GM18511 (cell line): ENCODE measurements around the gene NUP98.
"Not testable (repeated sequence)": the region's sequence is repeated elsewhere in the genome, so short reads cannot be mapped to it uniquely, and the experiment has no call there.

Source experiments
- ATAC-seq: cut with Tn5 transposase; IDR thresholded peaks from one replicate; pipeline ENCODE4 v1.9.1; 2021; ENCODE audit warnings: mild to moderate bottlenecking, moderate library complexity; ENCODE audit not compliant: unreplicated experiment

Gene NUP98

DNA sequence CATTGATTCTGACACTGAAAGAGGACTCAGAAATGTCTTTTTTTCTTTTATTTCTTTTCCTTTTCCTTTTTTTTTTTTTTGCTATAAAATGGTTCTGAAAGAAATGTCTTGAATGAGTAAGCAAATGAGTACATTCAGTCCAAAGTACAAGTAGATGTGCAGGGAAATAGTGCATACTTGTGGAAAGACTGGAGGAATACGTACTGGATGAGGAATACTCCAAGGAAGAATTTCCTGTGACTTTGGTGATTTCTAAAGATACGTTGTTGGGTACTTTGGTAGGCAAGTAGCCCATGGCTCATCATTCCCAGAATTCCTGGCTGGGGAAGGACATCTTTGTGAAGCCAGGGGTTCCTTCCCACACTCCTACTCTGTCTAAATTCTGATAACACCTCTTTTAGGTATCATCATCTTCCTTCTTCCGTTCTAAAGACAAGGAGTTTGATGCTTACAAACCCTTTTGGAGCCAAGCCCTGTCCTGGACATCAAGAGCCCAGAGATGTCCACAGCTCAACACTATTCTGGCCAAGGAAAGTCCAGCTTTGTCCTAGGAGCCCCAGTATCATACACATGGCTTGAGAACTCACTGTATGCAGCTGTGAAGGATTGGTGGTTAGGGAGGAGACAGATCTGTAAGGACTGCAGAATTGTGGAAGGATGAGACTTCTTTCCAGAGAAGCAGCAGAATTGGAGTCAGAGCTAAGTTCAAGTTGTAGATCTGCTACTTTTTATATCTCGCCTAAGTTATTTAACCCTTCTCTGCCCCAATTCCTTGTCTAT, 4.8 kb upstream of the NUP98 start:
- ATAC-seq, result no peak

DNA sequence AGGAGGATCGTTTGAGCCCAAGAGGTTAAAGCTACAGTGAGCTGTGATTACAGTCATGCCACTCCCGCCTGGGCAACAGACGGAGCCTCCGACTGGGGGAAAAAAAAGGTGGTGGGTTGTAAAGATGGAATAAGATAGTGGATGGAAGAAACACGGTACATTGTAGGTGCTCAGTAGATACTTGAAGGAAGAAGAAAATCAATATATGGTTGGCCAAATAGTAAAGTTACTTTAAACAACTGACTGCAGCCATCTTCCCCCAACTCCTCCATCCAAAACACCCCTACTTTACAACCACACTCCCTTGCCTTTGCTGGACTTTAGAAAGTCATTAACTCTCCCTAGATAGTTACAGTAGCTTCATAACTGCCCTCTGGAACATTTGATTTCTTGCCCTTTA, 2.5 kb upstream of the NUP98 start:
- no peak for ATAC-seq

DNA sequence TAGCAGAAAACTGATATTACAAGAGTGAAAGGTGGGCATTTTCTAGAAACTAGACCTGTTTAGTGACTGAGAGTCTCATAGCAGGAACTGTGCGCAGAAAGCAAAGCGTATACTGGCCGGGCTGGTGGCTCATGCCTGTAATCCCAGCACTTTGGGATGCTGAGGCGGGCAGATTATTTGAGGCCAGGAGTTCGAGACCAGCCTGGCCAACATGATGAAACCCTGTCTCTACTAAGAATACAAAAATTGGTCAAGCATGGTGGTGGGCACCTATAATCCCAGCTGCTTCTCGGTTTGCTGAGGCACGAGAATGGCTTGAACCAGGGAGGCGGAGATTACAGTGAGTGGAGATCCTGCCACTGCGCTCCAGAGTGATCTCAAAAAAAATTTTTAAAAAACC, 1.8 kb upstream of the NUP98 start:
- no peak for ATAC-seq

DNA sequence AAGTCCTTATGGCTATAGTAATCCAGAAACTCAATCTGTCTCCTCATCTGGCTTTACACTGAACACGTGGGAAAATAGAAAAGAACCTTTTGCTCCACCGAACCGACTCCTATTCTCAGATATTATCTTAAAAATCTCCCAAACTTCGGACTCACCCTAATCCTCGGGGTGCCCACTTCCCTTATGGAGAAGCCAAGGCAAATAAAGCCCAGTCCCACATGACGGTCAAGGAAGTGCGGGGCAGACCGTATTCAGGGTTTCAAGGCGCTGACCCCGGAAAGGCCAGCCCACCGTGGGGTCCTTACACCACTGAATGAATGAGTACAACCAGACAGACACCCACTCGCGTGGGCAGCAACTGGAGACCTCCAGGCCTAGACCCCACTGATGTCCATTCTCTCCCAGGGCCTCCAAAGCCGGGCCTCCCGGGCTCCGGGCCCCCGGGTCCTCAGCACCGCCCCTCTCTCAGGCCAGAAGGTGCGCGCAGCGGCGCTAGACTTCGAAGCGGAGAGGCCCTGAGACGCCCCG, 489 bp downstream of the NUP98 start:
- ATAC-seq, result peak; percentile 38

DNA sequence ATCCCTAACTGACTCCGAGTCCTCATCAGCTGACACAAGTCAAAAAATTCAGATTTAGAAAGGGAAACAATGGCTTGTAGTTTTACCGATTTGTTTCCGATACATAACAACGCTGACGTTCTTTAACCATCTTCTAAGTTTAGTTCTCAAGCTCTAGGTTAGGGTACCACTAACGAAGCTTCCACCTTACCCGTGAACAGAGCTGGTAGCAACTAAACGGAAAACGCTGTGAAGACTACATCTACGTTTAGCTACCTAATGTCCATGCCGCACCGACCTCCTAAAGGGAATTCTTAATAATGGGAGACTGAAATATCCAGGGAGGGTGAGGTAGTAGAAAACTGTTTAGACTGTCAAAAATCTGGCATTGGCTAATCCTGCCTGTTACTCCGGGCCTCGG, 1.0 kb downstream of the NUP98 start:
- no peak for ATAC-seq

DNA sequence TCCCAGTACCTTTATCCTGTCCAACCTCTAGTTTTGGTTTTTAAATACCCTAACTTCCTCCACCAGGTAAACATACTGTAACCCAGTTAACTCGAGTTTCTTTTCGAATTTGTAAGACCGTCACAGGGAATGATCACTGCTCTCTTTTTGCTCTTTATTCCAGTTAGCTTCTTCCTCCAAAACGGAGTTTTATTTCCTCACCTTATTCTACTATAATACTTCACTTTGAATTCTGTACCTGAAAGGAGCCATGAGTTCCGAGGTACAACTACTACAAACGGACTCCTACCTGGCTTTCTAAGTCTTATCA, 1.4 kb downstream of the NUP98 start:
- no peak for ATAC-seq

DNA sequence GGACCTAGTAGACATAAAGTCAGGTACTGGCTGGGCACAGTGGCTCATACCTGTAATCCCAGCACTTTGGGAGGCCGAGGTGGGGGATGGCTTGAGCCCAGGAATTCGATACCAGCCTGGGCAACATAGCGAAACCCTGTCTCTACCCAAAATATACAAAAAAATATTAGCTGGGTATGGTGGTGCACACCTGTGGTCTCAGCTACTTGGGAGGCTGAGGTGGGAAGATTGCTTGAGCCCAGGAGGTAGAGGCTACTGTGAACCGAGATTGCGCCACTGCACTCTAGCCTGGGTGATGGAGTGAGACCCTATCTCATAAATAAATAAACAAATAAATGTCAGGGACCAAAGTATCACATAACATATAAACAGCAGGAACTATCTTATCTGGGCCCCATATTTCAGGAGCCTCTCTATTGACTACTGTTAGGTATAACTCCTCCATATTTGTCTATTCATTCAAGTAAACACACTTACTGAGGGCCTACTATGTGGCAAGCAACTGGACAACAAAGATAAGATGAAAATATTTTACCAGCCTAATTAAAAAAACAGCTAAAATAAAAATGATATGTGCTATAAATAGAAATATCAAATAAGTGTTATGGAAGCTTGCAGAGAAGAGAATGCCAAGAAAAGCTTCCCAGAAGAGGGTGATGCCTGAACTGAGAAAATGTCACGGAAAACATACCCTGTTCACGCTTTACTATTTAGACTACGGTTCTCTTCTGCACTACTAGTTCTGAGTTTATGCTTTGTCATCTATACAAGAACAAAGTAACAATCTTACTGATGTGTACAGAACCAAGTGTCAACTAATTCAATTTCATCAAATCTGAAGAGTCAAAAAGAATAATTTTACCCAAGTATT, 2.0 kb downstream of the NUP98 start:
- ATAC-seq, result no peak

DNA sequence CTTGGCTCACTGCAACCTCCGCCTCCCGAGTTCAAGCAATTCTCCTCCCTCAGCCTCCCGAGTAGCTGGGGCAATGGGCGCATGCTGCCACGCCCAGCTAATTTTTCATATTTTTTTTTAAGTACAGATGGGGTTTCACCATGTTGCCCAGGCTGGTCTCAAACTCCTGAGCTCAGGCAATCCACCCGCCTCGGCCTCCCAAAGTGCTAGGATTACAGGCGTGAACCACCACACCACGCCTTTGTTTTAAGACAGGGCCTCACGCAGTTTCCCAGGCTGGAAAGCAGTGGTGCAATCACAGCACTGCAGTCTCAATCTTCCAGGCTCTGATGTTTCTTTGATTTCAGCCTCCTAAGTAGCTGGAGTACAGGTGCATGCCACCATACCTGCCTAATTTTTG, 3.0 kb downstream of the NUP98 start:
- not testable (repeated sequence) for ATAC-seq

DNA sequence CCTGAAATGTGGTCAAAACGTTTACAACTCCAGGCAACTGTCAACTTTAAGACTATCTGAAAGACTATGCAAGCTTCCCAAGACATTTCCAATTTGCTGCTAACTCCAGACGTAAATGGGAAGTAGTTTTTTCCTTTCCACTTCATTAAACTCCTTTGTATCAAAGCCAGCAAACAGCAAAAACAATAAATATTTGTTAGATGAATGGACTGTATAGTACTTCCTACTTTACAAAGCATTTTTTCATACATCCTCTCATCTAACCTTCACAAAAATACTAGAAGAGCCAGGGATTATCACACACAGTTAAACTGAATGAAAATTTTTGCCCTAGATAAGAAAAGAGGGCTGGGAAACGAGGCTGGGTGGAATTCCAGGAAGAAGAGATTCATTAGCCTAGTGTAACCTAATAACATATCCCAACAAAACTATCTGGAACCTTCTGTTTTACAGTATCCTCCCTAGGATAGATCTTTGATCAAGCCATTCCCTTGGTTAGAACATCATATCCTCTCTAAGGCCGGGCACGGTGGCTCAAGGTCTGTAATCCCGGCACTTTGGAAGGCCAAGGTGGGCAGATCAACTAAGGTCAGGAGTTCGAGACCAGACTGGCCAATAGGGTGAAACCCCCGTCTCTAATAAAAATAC, 10.4 kb downstream of the NUP98 start:
- ATAC-seq, result no peak

DNA sequence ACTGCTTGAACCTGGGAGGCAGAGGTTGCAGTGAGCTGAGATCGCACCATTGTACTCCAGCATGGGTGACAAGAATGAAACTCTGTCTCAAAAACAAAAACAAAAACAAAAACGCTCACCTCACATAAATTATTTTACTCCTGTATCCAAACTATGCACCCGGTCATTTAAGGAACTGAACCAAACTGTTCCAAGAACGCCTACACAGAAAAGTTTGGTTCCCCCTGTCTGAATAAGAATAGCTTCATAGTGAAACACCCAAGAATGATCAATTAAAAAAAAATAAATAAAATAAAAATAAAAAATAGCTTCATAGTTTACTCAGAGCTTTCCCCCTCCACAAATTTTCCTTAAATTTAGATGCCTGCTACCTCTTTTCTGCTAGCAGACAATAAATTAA, 13.7 kb downstream of the NUP98 start:
- ATAC-seq, result no peak

DNA sequence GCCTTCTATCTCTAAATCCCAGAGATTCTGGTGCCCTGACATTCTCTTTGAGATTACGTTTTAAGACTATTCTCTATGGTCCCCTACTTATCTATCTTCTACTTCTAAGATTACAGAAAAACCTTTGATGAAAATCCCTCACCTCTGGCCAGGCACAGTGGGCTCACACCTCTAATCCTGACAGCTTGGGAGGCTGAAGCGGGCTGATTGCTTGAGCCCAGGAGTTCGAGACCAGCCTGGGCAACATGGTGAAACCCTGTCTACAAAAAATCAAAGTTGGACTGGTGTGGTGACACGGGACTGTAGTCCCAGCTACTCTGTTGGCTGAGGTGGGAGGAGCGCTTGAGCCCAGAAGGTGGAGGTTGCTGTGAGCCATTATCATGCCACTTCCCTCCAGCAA, 14.4 kb downstream of the NUP98 start:
- ATAC-seq, result no peak

DNA sequence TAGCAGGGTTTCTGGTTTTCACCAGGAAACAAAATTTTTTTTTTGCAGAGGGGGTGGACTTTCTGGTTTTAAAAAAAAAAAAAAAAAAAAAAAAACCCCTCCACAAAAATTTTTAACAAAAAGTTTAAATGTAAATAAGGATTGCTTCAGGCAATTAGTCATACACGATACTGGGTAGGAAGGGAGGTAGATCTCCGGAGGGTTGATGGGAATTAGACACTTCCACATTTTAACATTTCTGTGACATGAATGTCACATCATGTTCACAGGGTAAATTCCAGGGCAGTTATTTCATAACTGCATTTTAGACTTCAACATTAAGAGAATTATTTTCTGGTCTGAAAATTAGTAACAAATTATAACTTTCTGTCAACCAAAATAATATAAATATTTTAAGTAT, 15.9 kb downstream of the NUP98 start:
- no peak for ATAC-seq

DNA sequence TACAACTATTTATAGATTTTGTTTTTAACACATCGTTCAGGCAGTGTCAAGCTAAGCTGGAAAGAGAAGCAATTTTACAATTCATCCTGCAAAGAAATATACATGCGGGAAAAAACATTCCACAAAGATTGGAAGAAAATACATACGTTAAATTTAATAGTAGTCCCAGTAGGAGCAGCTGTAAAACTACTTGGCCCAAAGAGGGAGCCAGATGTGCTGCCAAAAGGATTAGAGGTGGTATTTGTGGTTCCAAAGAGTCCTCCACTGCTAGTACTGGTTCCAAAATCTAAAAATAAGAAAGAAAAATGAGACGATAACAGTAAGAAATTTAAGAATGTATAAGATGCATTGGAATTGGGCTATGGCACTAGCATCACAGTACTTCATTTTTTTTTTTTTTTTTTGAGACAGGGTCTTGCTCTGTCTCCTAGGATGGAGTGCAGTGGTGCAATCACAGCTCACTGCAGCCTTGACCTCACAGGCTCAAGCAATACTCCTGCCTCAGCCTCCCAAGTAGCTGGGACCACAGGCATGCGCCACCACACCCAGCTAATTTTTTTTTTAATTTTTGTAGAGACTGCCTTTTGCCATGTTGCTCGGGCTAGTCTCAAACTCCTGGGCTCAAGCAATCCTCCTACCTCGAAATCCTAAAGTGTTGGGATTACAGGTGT, 21.5 kb downstream of the NUP98 start:
- ATAC-seq, result no peak

DNA sequence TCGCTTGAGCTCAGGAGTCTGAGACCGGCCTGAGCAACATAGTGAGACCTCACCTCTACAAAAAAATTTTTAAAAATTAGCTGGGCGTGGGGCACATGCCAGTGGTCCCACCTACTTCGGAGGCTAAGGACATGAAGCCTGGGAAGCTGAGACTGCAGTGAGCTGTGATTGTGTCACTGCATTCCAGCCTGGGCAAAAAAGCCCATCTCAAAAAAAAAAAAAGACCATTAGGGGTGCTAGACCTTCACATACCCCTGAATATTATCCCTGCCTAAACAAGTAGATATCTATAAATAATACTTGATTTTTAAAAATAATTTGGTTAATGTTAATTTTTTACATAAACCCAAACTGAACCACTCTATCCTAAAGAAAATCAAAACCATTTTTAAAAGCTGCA, 24.2 kb downstream of the NUP98 start:
- no peak for ATAC-seq

DNA sequence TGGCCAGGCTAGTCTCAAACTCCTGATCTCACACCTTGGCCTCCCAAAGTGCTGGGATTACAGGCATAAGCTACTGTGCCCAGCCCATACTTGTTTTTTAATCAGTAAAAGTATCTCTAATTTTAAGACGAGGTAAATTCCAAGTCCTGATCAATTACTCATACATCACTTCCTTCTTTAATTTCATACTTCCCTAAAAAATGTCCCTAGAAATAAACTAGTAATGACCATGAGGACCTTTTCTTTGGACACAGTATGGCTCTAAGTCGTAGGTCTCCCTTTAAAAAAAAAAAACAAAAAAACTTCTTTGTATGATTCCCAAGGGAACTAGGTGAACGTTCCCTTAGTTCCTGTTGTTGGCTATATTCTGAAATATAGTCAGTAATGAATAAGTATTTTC, 29.8 kb downstream of the NUP98 start:
- no peak for ATAC-seq

DNA sequence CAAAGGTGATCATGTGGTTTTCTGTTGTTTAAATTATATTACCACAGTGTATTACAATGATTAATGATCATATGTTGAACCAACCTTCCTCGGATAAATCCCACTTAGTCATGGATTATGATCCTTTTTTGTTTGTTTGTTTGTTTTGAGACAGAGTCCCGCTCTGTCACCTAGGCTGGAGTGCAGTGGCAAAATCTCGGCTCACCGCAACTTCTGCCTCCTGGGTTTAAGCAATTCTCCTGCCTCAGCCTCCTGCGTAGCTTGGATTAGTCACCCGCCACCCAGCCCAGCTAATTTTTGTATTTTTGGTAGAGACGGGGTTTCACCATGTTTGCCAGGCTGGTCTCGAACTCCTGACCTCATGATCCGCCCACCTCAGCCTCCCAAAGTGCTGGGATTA, 30.5 kb downstream of the NUP98 start:
- not testable (repeated sequence) for ATAC-seq

DNA sequence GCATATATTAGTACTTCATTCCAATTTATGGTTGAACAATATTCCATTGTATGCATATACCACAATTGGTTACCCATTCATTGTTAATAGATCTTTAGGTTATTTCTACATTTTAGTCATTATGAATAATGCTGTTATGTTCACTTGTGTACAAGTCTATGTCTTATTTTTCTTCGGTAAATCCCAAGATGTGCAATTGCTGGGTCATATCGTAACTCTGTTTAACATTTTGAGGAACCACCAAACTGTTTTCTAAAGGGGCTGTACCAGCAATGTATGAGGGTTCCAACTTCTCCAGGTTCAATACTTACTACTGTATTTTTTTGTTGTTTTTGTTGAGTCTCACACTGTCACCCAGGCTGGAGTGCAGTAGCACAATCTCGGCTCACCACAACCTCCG, 33.1 kb downstream of the NUP98 start:
- ATAC-seq, result no peak

DNA sequence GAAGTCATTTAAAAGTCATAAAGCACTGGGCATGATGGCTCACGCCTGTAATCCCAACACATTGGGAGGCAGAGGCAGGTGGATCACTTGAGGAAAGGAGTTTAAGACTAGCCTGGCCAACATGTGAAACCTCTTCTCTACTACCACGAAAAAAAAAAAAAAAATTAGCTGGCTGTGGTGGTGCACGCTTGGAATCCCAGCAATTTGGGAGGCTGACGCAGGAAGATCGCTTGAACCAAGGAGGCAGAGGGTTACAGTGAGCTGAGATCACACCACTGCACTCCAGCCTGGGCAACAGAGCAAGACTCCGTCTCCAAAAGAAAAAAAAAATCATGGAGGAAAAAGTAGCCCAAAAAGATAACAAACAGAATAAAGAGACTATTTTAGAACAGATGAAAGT, 42.2 kb downstream of the NUP98 start:
- no peak for ATAC-seq

DNA sequence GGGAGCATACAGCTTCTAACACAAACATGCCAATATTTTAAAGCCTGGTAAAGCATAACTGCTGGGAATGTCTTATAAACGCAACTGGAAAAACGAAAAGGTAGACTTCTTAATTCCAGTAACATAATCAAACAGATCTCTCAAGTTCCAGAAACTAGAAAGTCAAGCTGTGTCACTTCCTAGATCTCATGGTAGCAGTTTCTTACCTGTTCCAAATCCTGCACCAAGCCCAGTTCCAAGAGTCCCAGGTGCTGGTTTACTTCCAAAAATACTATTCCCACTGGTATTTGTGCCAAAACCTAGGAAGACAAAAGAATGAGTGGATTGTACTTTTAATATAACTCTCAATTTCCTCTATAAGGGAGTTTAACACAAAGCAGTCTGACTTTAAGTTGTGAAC, 44.2 kb downstream of the NUP98 start:
- ATAC-seq, result no peak

DNA sequence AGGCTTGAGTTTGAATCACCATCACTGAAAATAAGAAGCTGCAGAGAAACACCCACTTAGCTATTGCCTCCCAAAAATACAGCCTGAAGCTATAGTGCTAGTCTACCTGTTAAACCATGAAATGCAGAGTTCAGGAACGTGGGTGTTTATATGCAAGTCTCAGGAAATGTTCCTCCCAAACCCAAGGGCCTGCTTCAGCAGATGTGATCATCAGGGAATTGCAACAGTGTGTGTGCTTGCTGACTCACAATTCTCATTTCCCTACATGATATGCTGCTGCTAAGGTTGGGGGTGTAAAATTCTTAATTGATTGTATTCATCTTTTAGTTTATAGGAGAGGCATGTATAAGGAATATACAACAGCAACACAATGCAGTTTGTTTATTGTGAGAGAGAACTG, 49.6 kb downstream of the NUP98 start:
- no peak for ATAC-seq

DNA sequence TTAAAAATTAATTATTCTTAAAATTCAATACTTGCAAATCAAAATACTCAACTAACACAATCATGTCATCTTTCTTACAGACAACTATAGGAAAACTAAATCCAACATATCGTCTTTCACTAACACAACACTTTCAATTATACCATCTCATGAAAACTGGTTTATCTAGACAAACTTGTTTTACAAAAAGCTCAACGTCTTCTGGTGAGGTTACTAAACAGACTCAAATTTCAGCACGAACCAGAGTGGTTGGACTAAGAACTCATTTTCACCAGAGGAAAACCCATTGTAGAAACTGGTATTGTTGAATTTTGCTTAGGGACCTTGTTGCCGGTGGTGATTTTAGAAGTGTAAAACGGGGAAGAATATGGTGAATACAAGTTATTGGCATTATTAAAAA, 52.2 kb downstream of the NUP98 start:
- no peak for ATAC-seq
